Endothelial cell of umbilical vein (primary cell): Measurements from ENCODE around the gene ZC3H13. TPM values are rescaled to one million over a fixed set of nuclear protein-coding genes. Genes with fewer than 3 reads are reported as not detected.

ENCODE experiments used
- BruUV-seq: library from RNA; stranded (reverse); fragments of 400-500 nt; replicated peaks from 2 replicates; lab custom pipeline; 2021; lab: Mats Ljungman, UMichigan
- CTCF ChIA-PET: fragments of 300-600, 350-600 bp; sonication (Branson Sonifier 250); formaldehyde crosslinking; loops from one replicate; lab custom pipeline; 2021; ENCODE audit warnings: antibody characterized with exemption, inconsistent platforms; lab: Charles Lee
- POLR2A ChIA-PET: fragments of 300-600, 350-600 bp; sonication (Branson Sonifier 250); formaldehyde crosslinking; loops from one replicate; lab custom pipeline; 2021; ENCODE audit warnings: antibody characterized with exemption, inconsistent platforms; lab: Charles Lee
- DNase-seq: peaks from one replicate; pipeline ENCODE4 v3.0.0-alpha.2; 2011; ENCODE audit warnings: low read depth, low spot score
- FAIRE-seq: peaks from 2 replicates; lab custom pipeline; 2011; peaks lifted over from hg19 to GRCh38; lab: Jason Lieb, UNC
- H2AFZ ChIP-seq: 2 replicates; pipeline ENCODE4 v1.6.0; 2012; ENCODE audit warnings: low read depth, low read length, control low read depth, inconsistent platforms
- H3K27ac ChIP-seq: 2 replicates; pipeline ENCODE4 v1.5.1; 2011; ENCODE audit warnings: low read depth, mild to moderate bottlenecking, control low read depth, low read length, moderate library complexity; ENCODE audit not compliant: insufficient read depth
- H3K27me3 ChIP-seq, 2 experiments: 2 replicates each; pipeline versions ENCODE4 v1.6.0 to v1.6.1; 2011; ENCODE audit warnings: low read length in 2 of 2, mixed read lengths in 1 of 2; ENCODE audit not compliant: control insufficient read depth in 2 of 2, insufficient read depth in 2 of 2
- H3K36me3 ChIP-seq, 2 experiments: 2 replicates in 1 of 2; 3 replicates in 1 of 2; pipeline ENCODE4 v1.5.1; 2011; ENCODE audit warnings: low read length in 2 of 2, mild to moderate bottlenecking in 1 of 2, moderate library complexity in 1 of 2; ENCODE audit not compliant: control insufficient read depth in 2 of 2, insufficient read depth in 2 of 2; ENCODE audit errors: extremely low read depth in 1 of 2
- H3K4me1 ChIP-seq: 3 replicates; pipeline ENCODE4 v1.5.1; 2011; ENCODE audit warnings: mild to moderate bottlenecking, low read length; ENCODE audit not compliant: control insufficient read depth, insufficient read depth; ENCODE audit errors: extremely low read depth
- H3K4me2 ChIP-seq: 2 replicates; pipeline ENCODE4 v1.6.1; 2011; ENCODE audit warnings: low read length, control low read depth, mixed read lengths; ENCODE audit not compliant: insufficient read depth
- H3K4me3 ChIP-seq, 3 experiments: fragments of 200-600 bp in 1 of 3; sonication (generic), shearing (Covaris generic) in 1 of 3; replicated peaks in 1 of 3; 2 replicates each; pipeline ENCODE4 v1.5.1; 2011 to 2016; ENCODE audit warnings: control low read depth in 3 of 3, low read length in 3 of 3, mild to moderate bottlenecking in 2 of 3, inconsistent platforms in 1 of 3, low read depth in 1 of 3, moderate library complexity in 1 of 3; ENCODE audit not compliant: insufficient read depth in 1 of 3
- H3K79me2 ChIP-seq: 2 replicates; pipeline ENCODE4 v1.6.0; 2012; ENCODE audit warnings: low read length, inconsistent platforms; ENCODE audit not compliant: control insufficient read depth, insufficient read depth
- H3K9ac ChIP-seq: replicated peaks from 2 replicates; pipeline ENCODE3; 2011; ENCODE audit warnings: low read length, control low read depth; ENCODE audit not compliant: insufficient read depth; ENCODE audit errors: extremely low read depth
- H3K9me1 ChIP-seq: replicated peaks from 3 replicates; pipeline ENCODE4 v1.6.0; 2011; ENCODE audit warnings: mild to moderate bottlenecking, low read length; ENCODE audit not compliant: control insufficient read depth, insufficient read depth; ENCODE audit errors: extremely low read depth
- H3K9me3 ChIP-seq: replicated peaks from 2 replicates; pipeline ENCODE4 v1.5.1; 2012; ENCODE audit warnings: low read length, inconsistent platforms; ENCODE audit not compliant: control insufficient read depth, insufficient read depth
- H4K20me1 ChIP-seq: replicated peaks from 2 replicates; pipeline ENCODE3; 2011; ENCODE audit warnings: mild to moderate bottlenecking, low read length; ENCODE audit not compliant: control insufficient read depth, insufficient read depth; ENCODE audit errors: extremely low read depth
- CTCF ChIP-seq, 2 donors: IDR thresholded peaks; 1 replicate in 1 of 2; 2 replicates in 1 of 2; pipeline ENCODE4 v1.5.1; 2011; ENCODE audit warnings: low read length in 2 of 2, mild to moderate bottlenecking in 2 of 2, moderate library complexity in 2 of 2, control low read depth in 1 of 2, inconsistent platforms in 1 of 2, low read depth in 1 of 2; ENCODE audit not compliant: insufficient read depth in 1 of 2; ENCODE audit errors: extremely low read depth in 1 of 2
- EZH2 ChIP-seq: IDR thresholded peaks from 2 replicates; pipeline ENCODE4 v1.6.1; 2012; ENCODE audit warnings: borderline replicate concordance, low read depth, mild to moderate bottlenecking, moderate library complexity, low read length, inconsistent platforms; ENCODE audit not compliant: severe bottlenecking
- FOS ChIP-seq: IDR thresholded peaks from 2 replicates; pipeline ENCODE4 v1.6.1; 2011; ENCODE audit warnings: mild to moderate bottlenecking, low read length, moderate library complexity, borderline replicate concordance; ENCODE audit not compliant: insufficient read depth
- GATA2 ChIP-seq: IDR thresholded peaks from 2 replicates; pipeline ENCODE4 v1.7.0; 2011; ENCODE audit warnings: low read depth, mild to moderate bottlenecking, moderate library complexity, mixed read lengths, low read length; ENCODE audit not compliant: insufficient read length, insufficient read depth
- JUN ChIP-seq: IDR thresholded peaks from 2 replicates; pipeline ENCODE4 v1.6.1; 2011; ENCODE audit warnings: borderline replicate concordance, low read depth; ENCODE audit not compliant: insufficient read length, insufficient read depth
- MAX ChIP-seq: IDR thresholded peaks from 2 replicates; pipeline ENCODE4 v1.6.1; 2011; ENCODE audit not compliant: insufficient read depth, insufficient read length
- MYC ChIP-seq: IDR thresholded peaks from one replicate; pipeline ENCODE4 v1.6.1; 2011; ENCODE audit warnings: mild to moderate bottlenecking, low read depth, low read length
- POLR2A ChIP-seq: IDR thresholded peaks from 2 replicates; pipeline ENCODE4 v1.6.1; 2012; ENCODE audit warnings: low read depth, mild to moderate bottlenecking, control low read depth, low read length
- POLR2AphosphoS5 ChIP-seq: IDR thresholded peaks from 2 replicates; pipeline ENCODE4 v1.6.1; 2012; ENCODE audit warnings: low read depth, mild to moderate bottlenecking, control low read depth, low read length, moderate library complexity; ENCODE audit not compliant: insufficient read depth
- dilution Hi-C: fragments of 300-500 bp; cut with MboI; formaldehyde crosslinking; loops from one replicate; pipeline ENCODE4 v1.15.0; 2019; ENCODE audit warnings: low sequenced_read_pairs; ENCODE audit not compliant: extremely low pct_ligation_motif_present
- intact Hi-C: fragments of 100-400 bp; cut with micrococcal nuclease; formaldehyde crosslinking; loops from one replicate; pipeline ENCODE4 v1.10.0; 2022
- polyA plus RNA-seq, 4 experiments: library from polyadenylated mRNA; depleted of rRNA in 3 of 4; stranded (reverse) in 3 of 4; unstranded in 1 of 4; fragments of >200 nt; gene quantifications; 2 replicates each; pipeline versions ENCODE4 v1.2.1 to v1.2.3, GENCODE V29; 2011 to 2012; ENCODE audit warnings: missing spikeins in 1 of 4
- total RNA-seq: library from RNA; stranded (reverse); gene quantifications from 2 replicates; pipeline ENCODE4 v1.2.3, GENCODE V29; 2021

Gene ZC3H13
- total and polyA plus RNA-seq, 2 donors (not counting 3 experiments of a cell fraction or from before 2014, with no cell fraction given) = 3.8 to 36.6 TPM

- dilution Hi-C loops = no loop called here
- BruUV-seq = no TSS peak
- no peaks in the 10 kb centered on the region for H3K9me3 ChIP-seq
- H3K36me3 ChIP-seq = peaks cover 12 to 16% of the 10 kb centered on the region in 2 experiments
- POLR2A ChIA-PET = no interaction called here
- intact Hi-C loops = no loop called here
- H3K4me3 ChIP-seq = no peak overlapping the region
- TF ChIP-seq POLR2AphosphoS5 (no peak), POLR2A (no peak), MAX (no peak), GATA2 (no peak), JUN (no peak), FOS (no peak), CTCF (IDR thresholded peaks at IDR 0.05; ENCODE audit: extremely low read depth in 1 of 2, insufficient read depth in 1 of 2, low read depth in 1 of 2, low read length in 2 of 2) (no peak), EZH2 (no peak), MYC (no peak)
- no peak overlapping the region for H3K4me2 ChIP-seq
- FAIRE-seq (no peak), DNase-seq (no peak)
- no peak overlapping the region for H3K27ac ChIP-seq
- no peaks in the 10 kb centered on the region for H3K79me2 ChIP-seq
- no peak overlapping the region for H2AFZ ChIP-seq
- H3K27me3 ChIP-seq = no peaks in the 10 kb centered on the region
- H3K4me1 ChIP-seq = no peaks in the 10 kb centered on the region
- no peaks in the 10 kb centered on the region for H4K20me1 ChIP-seq
- CTCF ChIA-PET = no interaction called here
- no peaks in the 10 kb centered on the region for H3K9me1 ChIP-seq
- H3K9ac ChIP-seq = no peak overlapping the region
Observed at GRCh38 chr13:45967589-45967988, 85.0 kb downstream of the ZC3H13 start.
